A549 (cell line): Measurements from ENCODE around the gene FBLN5.

Experiments used
- FOSL2 ChIP-seq, 2 experiments: fragments of 450-650 bp in 1 of 2; fragments of >200 bp in 1 of 2; sonication (Bioruptor Twin) in 1 of 2; formaldehyde crosslinking; IDR thresholded peaks; 2 replicates each; pipeline versions ENCODE4 v1.5.0 to v1.6.1; 2016 to 2020; ENCODE audit warnings: mild to moderate bottlenecking in 1 of 2, moderate library complexity in 1 of 2
- HOXA7 ChIP-seq: fragments of 250-450 bp; sonication (Bioruptor Pico); IDR thresholded peaks from 2 replicates; pipeline ENCODE4 v1.5.0; 2020; ENCODE audit warnings: mild to moderate bottlenecking, moderate library complexity
- POLR2A ChIP-seq: IDR thresholded peaks from 2 replicates; pipeline ENCODE4 v1.6.1; 2012; ENCODE audit warnings: mild to moderate bottlenecking, low read length
- TF ChIP-seq, protein P1 (sequence below): fragments of >200 bp; sonication (Bioruptor Twin); formaldehyde crosslinking; IDR thresholded peaks from 3 replicates; pipeline ENCODE4 v1.5.1; 2016
- TF ChIP-seq, protein P2 (sequence below): fragments of 450-650 bp; IDR thresholded peaks from 2 replicates; pipeline ENCODE4 v1.6.1; 2014; ENCODE audit warnings: antibody characterized with exemption

GRCh38 chr14:91985521-91986255 is 38.2 kb upstream of the FBLN5 start:
- TF ChIP-seq, protein P1, sequence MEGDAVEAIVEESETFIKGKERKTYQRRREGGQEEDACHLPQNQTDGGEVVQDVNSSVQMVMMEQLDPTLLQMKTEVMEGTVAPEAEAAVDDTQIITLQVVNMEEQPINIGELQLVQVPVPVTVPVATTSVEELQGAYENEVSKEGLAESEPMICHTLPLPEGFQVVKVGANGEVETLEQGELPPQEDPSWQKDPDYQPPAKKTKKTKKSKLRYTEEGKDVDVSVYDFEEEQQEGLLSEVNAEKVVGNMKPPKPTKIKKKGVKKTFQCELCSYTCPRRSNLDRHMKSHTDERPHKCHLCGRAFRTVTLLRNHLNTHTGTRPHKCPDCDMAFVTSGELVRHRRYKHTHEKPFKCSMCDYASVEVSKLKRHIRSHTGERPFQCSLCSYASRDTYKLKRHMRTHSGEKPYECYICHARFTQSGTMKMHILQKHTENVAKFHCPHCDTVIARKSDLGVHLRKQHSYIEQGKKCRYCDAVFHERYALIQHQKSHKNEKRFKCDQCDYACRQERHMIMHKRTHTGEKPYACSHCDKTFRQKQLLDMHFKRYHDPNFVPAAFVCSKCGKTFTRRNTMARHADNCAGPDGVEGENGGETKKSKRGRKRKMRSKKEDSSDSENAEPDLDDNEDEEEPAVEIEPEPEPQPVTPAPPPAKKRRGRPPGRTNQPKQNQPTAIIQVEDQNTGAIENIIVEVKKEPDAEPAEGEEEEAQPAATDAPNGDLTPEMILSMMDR: no peak
- TF ChIP-seq FOSL2 (IDR thresholded peaks at IDR 0.05) (no peak), FOSL2 (CRISPR knock-in tag; IDR thresholded peaks at IDR 0.05) (no peak), HOXA7 (CRISPR knock-in tag) (no peak), POLR2A (no peak)
- TF ChIP-seq, protein P2, sequence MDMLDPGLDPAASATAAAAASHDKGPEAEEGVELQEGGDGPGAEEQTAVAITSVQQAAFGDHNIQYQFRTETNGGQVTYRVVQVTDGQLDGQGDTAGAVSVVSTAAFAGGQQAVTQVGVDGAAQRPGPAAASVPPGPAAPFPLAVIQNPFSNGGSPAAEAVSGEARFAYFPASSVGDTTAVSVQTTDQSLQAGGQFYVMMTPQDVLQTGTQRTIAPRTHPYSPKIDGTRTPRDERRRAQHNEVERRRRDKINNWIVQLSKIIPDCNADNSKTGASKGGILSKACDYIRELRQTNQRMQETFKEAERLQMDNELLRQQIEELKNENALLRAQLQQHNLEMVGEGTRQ: no peak
